Osteoblast (primary cell): ENCODE data around the gene PGC. TPM values are rescaled to one million over a fixed set of nuclear protein-coding genes. Genes with fewer than 3 reads are reported as not detected.

ENCODE experiments used
- DNase-seq: peaks from one replicate; pipeline ENCODE4 v3.0.0; 2011; ENCODE audit warnings: low spot score, mixed read lengths; ENCODE audit not compliant: insufficient read length; ENCODE audit errors: missing footprints
- H2AFZ ChIP-seq: 2 replicates; pipeline ENCODE4 v1.6.0; 2011; ENCODE audit warnings: mild to moderate bottlenecking, low read length
- H3K27ac ChIP-seq: 2 replicates; pipeline ENCODE4 v1.5.1; 2011; ENCODE audit warnings: mild to moderate bottlenecking, low read depth, low read length, moderate library complexity
- H3K27me3 ChIP-seq: 2 replicates; pipeline ENCODE4 v1.6.0; 2012; ENCODE audit warnings: mild to moderate bottlenecking, control low read depth, inconsistent platforms, low read length, moderate library complexity; ENCODE audit not compliant: insufficient read depth
- H3K36me3 ChIP-seq: 2 replicates; pipeline ENCODE4 v1.5.1; 2011; ENCODE audit warnings: mild to moderate bottlenecking, low read length, control low read depth, moderate library complexity; ENCODE audit not compliant: insufficient read depth
- H3K4me1 ChIP-seq: 2 replicates; pipeline ENCODE4 v1.5.1; 2011; ENCODE audit warnings: mild to moderate bottlenecking, low read length, control low read depth, moderate library complexity; ENCODE audit not compliant: insufficient read depth
- H3K4me2 ChIP-seq: 2 replicates; pipeline ENCODE4 v1.6.0; 2011; ENCODE audit warnings: mild to moderate bottlenecking, low read length; ENCODE audit not compliant: insufficient read depth
- H3K4me3 ChIP-seq: fragments of 200-600 bp; sonication (generic); 3 replicates; pipeline ENCODE4 v1.5.1; 2012; ENCODE audit warnings: mild to moderate bottlenecking, low read length, inconsistent platforms; ENCODE audit not compliant: insufficient read depth
- H3K79me2 ChIP-seq: 2 replicates; pipeline ENCODE4 v1.6.0; 2012; ENCODE audit warnings: mild to moderate bottlenecking, low read length, control low read depth, inconsistent platforms; ENCODE audit not compliant: insufficient read depth
- H3K9me3 ChIP-seq: 2 replicates; pipeline ENCODE4 v1.5.1; 2011; ENCODE audit warnings: low read depth, low read length, control low read depth
- H4K20me1 ChIP-seq: 2 replicates; pipeline ENCODE4 v1.6.0; 2012; ENCODE audit warnings: mild to moderate bottlenecking, low read length, control low read depth; ENCODE audit not compliant: insufficient read depth
- total RNA-seq: library from RNA; depleted of rRNA; stranded (reverse); fragments of >200 nt; gene quantifications from 2 replicates; pipeline ENCODE4 v1.2.3, GENCODE V29; 2012
- TF ChIP-seq, protein P1 (sequence below): IDR thresholded peaks from 2 replicates; pipeline ENCODE4 v1.5.1; 2011; ENCODE audit warnings: mild to moderate bottlenecking, low read depth, low read length, moderate library complexity; ENCODE audit errors: extremely low read depth

PGC gene
- total RNA-seq, 1 donor: not detected

DNA sequence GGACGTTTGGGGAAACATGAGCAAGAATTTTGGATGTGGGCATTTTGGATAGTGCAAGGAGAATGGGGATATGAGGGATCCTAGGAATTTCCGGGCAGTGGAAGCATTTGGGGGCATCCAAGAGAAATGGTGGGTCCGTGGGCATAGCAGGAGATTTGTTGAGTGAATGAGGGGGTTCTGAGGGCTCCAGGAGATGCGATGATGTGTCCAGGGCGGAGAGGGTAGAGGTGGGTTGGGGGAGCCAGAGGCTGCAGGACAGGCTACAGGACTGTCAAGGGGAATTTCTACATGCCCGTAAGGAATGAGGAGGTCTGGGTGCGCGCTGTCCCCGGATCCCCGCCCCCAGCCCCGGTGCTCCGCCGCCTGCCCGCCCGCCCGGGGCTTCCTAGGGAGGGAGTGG, 32.1 kb upstream of the PGC start:
- no peaks in the 10 kb centered on the region for H3K9me3 ChIP-seq
- TF ChIP-seq, protein P1, sequence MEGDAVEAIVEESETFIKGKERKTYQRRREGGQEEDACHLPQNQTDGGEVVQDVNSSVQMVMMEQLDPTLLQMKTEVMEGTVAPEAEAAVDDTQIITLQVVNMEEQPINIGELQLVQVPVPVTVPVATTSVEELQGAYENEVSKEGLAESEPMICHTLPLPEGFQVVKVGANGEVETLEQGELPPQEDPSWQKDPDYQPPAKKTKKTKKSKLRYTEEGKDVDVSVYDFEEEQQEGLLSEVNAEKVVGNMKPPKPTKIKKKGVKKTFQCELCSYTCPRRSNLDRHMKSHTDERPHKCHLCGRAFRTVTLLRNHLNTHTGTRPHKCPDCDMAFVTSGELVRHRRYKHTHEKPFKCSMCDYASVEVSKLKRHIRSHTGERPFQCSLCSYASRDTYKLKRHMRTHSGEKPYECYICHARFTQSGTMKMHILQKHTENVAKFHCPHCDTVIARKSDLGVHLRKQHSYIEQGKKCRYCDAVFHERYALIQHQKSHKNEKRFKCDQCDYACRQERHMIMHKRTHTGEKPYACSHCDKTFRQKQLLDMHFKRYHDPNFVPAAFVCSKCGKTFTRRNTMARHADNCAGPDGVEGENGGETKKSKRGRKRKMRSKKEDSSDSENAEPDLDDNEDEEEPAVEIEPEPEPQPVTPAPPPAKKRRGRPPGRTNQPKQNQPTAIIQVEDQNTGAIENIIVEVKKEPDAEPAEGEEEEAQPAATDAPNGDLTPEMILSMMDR: no peak
- peak; percentile 90 for DNase-seq
- peaks cover 3% of the 10 kb centered on the region for H4K20me1 ChIP-seq
- H2AFZ ChIP-seq: peak overlapping the region; percentile 84
- H3K27ac ChIP-seq: no peak overlapping the region
- peaks cover 29% of the 10 kb centered on the region for H3K36me3 ChIP-seq
- peaks cover 14% of the 10 kb centered on the region for H3K4me1 ChIP-seq
- H3K79me2 ChIP-seq: peaks cover 7% of the 10 kb centered on the region
- H3K4me2 ChIP-seq: peak overlapping the region; percentile 99
- peak overlapping the region; percentile 81 for H3K4me3 ChIP-seq
- no peaks in the 10 kb centered on the region for H3K27me3 ChIP-seq

DNA sequence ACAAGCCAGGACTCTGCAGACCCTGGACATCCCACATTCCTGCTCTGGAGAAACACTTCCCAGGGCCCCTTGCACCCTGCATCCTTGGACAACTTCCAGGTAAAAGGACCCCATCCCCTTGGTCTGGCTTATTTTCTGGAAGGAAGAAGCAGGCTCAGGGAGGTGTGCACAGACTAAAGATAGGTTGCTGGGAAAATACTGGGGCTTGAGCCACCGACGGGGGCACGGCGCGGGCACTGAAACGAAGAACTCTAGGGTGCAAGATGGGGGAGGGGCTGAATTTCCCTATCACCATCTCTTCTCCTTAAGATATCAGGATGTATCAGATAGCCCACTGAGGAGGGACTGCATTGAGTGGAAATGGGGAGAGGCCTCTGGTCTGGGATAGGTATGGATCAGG, 31.7 kb upstream of the PGC start:
- H3K36me3 ChIP-seq: peaks cover 33% of the 10 kb centered on the region
- H3K4me1 ChIP-seq: peaks cover 14% of the 10 kb centered on the region
- no peak overlapping the region for H3K27ac ChIP-seq
- H3K4me2 ChIP-seq: peak overlapping the region; percentile 99
- H3K9me3 ChIP-seq: no peaks in the 10 kb centered on the region
- DNase-seq: no peak
- peaks cover 5% of the 10 kb centered on the region for H4K20me1 ChIP-seq
- H3K27me3 ChIP-seq: no peaks in the 10 kb centered on the region
- peak overlapping the region; percentile 81 for H3K4me3 ChIP-seq
- TF ChIP-seq, protein P1: no peak
- H2AFZ ChIP-seq: peak overlapping the region; percentile 84
- peaks cover 7% of the 10 kb centered on the region for H3K79me2 ChIP-seq

DNA sequence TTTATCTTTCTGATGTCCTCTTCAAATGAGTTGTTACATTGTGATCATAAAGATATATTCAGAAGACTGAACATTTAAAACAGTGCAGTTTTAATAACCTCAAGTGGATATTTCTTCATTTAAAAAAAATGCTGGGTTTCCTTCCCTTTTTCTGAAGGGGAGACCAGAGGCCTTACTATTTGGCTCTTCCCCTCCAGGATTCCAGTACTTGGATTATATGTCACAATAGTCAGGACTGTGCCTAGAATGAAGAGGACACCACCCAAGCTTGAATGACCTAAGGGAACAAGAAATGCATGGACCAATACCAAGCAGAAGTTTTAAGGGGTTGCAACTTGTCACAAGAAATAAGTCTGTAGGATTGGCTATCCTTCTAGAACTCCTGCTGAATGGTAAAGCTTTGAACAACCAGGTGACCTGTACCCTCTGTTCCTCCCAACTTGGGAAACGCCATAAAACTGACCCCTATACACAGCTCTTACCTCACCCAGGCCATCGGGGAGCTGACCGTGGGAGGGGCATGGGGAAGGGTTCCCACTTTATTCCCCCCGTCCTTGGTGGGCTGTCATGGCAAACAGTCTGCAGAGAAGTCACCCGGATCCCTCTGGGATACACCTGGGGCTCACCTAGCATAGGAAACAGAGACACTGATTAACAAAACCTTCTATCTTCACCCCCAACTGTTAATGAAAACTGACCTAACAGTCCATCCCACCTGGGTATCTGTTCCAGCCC, 30.5 kb upstream of the PGC start:
- Histone ChIP-seq H4K20me1 (peaks cover 5% of the 10 kb centered on the region), H3K36me3 (peaks cover 37% of the 10 kb centered on the region), H3K4me1 (peaks cover 14% of the 10 kb centered on the region), H2AFZ (no peak overlapping the region), H3K9me3 (no peaks in the 10 kb centered on the region), H3K79me2 (peaks cover 7% of the 10 kb centered on the region), H3K4me2 (no peak overlapping the region), H3K27me3 (no peaks in the 10 kb centered on the region), H3K27ac (no peak overlapping the region), H3K4me3 (no peak overlapping the region)
- no peak for DNase-seq
- TF ChIP-seq, protein P1: no peak

DNA sequence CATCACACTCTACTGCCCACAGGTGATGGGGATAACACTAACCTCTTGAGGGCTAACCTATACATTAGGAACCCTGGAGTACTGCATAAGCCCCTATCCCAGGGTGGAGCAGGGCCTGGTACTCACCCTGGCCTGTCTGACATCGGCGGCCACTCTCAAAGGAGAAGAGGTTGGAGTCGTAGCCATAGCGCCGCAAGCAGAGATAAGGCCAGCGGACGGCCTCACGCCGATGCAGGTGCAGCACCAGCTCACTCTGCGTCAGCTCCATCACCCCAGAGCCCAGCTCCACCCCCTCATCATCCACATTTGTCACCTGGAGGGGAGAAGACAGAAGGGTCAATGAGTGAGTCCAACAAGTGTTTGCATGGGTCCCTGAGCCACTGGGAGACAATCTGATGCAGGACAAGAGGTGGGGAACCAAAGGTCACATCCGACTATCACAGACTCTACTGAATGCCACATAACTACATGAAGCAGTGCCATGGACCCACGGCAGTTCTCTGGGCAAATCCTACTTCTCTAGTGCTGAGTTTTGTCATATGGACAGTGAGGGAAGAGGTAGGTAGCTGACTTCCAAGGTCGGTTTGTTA, 28.2 kb upstream of the PGC start:
- Histone ChIP-seq H3K27ac (no peak overlapping the region), H3K9me3 (no peaks in the 10 kb centered on the region), H2AFZ (no peak overlapping the region)

More for the DNA sequence above, 28.2 kb upstream of the PGC start:
- DNase-seq: peak; percentile 58
- Histone ChIP-seq H3K4me3 (no peak overlapping the region), H3K27me3 (no peaks in the 10 kb centered on the region), H4K20me1 (peaks cover 5% of the 10 kb centered on the region), H3K79me2 (peaks cover 7% of the 10 kb centered on the region), H3K36me3 (peaks cover 51% of the 10 kb centered on the region), H3K4me2 (no peak overlapping the region), H3K4me1 (peaks cover 8% of the 10 kb centered on the region)
- TF ChIP-seq, protein P1: no peak
